Prostate gland (tissue), 2 donors: ENCODE measurements around the gene SLC16A8. TPM values are rescaled to one million over a fixed set of nuclear protein-coding genes. Genes with fewer than 3 reads are reported as not detected.
A peak's percentile ranks its signal among the peaks of the same experiment; 100 is the strongest.

ENCODE experiments used
- DNase-seq: peaks from one replicate; pipeline ENCODE4 v3.0.0-alpha.2; 2019; ENCODE audit warnings: low spot score
- H3K27ac ChIP-seq, 2 donors: fragments of 200-600 bp; sonication (generic); 2 replicates each; pipeline ENCODE4 v1.5.1; 2017 to 2019
- H3K27me3 ChIP-seq: fragments of 200-600 bp; sonication (generic); replicated peaks from 2 replicates; pipeline ENCODE4 v1.5.1; 2019; ENCODE audit not compliant: insufficient read depth
- H3K36me3 ChIP-seq, 2 donors: fragments of 200-600 bp; sonication (generic); 1 replicate in 1 of 2; 2 replicates in 1 of 2; pipeline versions ENCODE4 v1.5.1 to v1.8.1; 2017 to 2019
- H3K4me1 ChIP-seq: fragments of 200-600 bp; sonication (generic); replicated peaks from 2 replicates; pipeline ENCODE4 v1.5.1; 2019
- H3K4me3 ChIP-seq, 2 donors: fragments of 200-600 bp; sonication (generic); 2 replicates each; pipeline ENCODE4 v1.5.1; 2017 to 2019
- H3K9me3 ChIP-seq: fragments of 200-600 bp; sonication (generic); 2 replicates; pipeline ENCODE4 v1.5.1; 2017
- CTCF ChIP-seq, 4 experiments: fragments of 200-600 bp in 2 of 4; fragments of 450-650 bp in 2 of 4; sonication (generic) in 2 of 4; IDR thresholded peaks; 1 replicate in 3 of 4; 2 replicates in 1 of 4; pipeline ENCODE4 v1.5.1; 2016 to 2019; ENCODE audit warnings: antibody characterized with exemption in 4 of 4, mild to moderate bottlenecking in 2 of 4, moderate library complexity in 2 of 4
- POLR2A ChIP-seq: fragments of 450-650 bp; IDR thresholded peaks from one replicate; pipeline ENCODE4 v1.6.1; 2016; ENCODE audit warnings: antibody characterized with exemption, mild to moderate bottlenecking
- POLR2AphosphoS5 ChIP-seq: sonication (generic); formaldehyde crosslinking; IDR thresholded peaks from one replicate; pipeline ENCODE4 v1.6.1; 2017; ENCODE audit warnings: antibody characterized with exemption
- WGBS: methylation state at CpG from one replicate; pipeline ENCODE4 v1.1.5; 2018; 5-methylcytosine and 5-hydroxymethylcytosine counted together
- intact Hi-C: fragments of 100-400 bp; cut with DNase I; formaldehyde crosslinking; loops from one replicate; pipeline ENCODE4 v1.14.2; 2022
- total RNA-seq, 2 donors: library from RNA; depleted of rRNA; stranded (reverse); fragments of >200 nt; gene quantifications; one replicate each; pipeline ENCODE4 v1.1.0, GENCODE V29; 2016

SLC16A8 gene
- total RNA-seq, 2 donors from 2014 or later, result 0.28 to 0.59 TPM

- Histone ChIP-seq H3K4me3 (no peak overlapping the region), H3K27me3 (no peaks in the 10 kb centered on the region), H3K36me3 (no peaks in the 10 kb centered on the region), H3K9me3 (no peaks in the 10 kb centered on the region), H3K27ac (peak overlapping the region in 1 of 2 donors; percentile 35), H3K4me1 (peaks cover 16% of the 10 kb centered on the region)
- TF ChIP-seq POLR2AphosphoS5 (no peak), CTCF (IDR thresholded peaks at IDR 0.05) (no peak), POLR2A (no peak)
- 55% methylated on average over 16 of the region's 16 CpGs for WGBS
- intact Hi-C loops, result no loop called here
- no peak for DNase-seq
Observed at GRCh38 chr22:38030311-38031133, 53.5 kb downstream of the SLC16A8 start.

GRCh38 chr22:38029901-38030300, 54.1 kb downstream of the SLC16A8 start:
- peaks cover 15% of the 10 kb centered on the region for H3K4me1 ChIP-seq
- DNase-seq, result no peak
- H3K9me3 ChIP-seq, result no peaks in the 10 kb centered on the region
- H3K27me3 ChIP-seq, result no peaks in the 10 kb centered on the region
- 49% methylated on average over 5 of the region's 5 CpGs for WGBS
- H3K36me3 ChIP-seq, result no peaks in the 10 kb centered on the region
- no peak overlapping the region for H3K4me3 ChIP-seq
- TF ChIP-seq POLR2AphosphoS5, result no peak
- TF ChIP-seq POLR2A, result no peak
- no peak for TF ChIP-seq CTCF (IDR thresholded peaks at IDR 0.05)
- peak overlapping the region in 1 of 2 donors; percentile 35 for H3K27ac ChIP-seq
- intact Hi-C loops, result no loop called here

- Histone ChIP-seq H3K27ac (no peak overlapping the region), H3K27me3 (no peaks in the 10 kb centered on the region), H3K36me3 (no peaks in the 10 kb centered on the region), H3K4me1 (peaks cover 10% of the 10 kb centered on the region), H3K9me3 (no peaks in the 10 kb centered on the region), H3K4me3 (no peak overlapping the region)
- no peak for TF ChIP-seq POLR2A
- no peak for TF ChIP-seq CTCF (IDR thresholded peaks at IDR 0.05)
- TF ChIP-seq POLR2AphosphoS5, result no peak
- intact Hi-C loops, result no loop called here
- no peak for DNase-seq
Observed at GRCh38 chr22:38029370-38029769, 54.6 kb downstream of the SLC16A8 start.

- Histone ChIP-seq H3K9me3 (no peaks in the 10 kb centered on the region), H3K27ac (no peak overlapping the region), H3K27me3 (no peaks in the 10 kb centered on the region), H3K4me1 (peaks cover 4% of the 10 kb centered on the region), H3K4me3 (no peak overlapping the region), H3K36me3 (no peaks in the 10 kb centered on the region)
- TF ChIP-seq POLR2A (no peak), POLR2AphosphoS5 (no peak), CTCF (IDR thresholded peaks at IDR 0.05) (no peak)
- 92% methylated on average over 15 of the region's 15 CpGs for whole genome bisulfite sequencing
- intact Hi-C loops, result no loop called here
- no peak for DNase-seq
Observed at GRCh38 chr22:38028344-38029130, 55.4 kb downstream of the SLC16A8 start.

Other genes starting within 250 kb of the SLC16A8 start
- gene ANKRD54, start 239.8 kb downstream of the SLC16A8 start, total RNA-seq, result 10 to 100 TPM; 72.4 to 94.5 TPM
- 100 to 1,000 TPM; 385 to 501 TPM for gene EIF3L, start 234.8 kb downstream of the SLC16A8 start, total RNA-seq
- gene MICALL1, start 177.9 kb downstream of the SLC16A8 start, total RNA-seq, result 10 to 100 TPM; 42.8 to 62.8 TPM
- gene C22orf23, start 130.6 kb downstream of the SLC16A8 start, total RNA-seq, result 1 to 10 TPM in 1 of 2 donors, not detected in 1; 9.7 TPM
- 100 to 1,000 TPM in 1 of 2 donors, 10 to 100 TPM in 1; 63.1 to 157 TPM for gene POLR2F, start 130.5 kb downstream of the SLC16A8 start, total RNA-seq
- 1 to 10 TPM; 3.3 to 8.1 TPM for gene SOX10, start 99.6 kb downstream of the SLC16A8 start, total RNA-seq
- 100 to 1,000 TPM in 1 of 2 donors, 10 to 100 TPM in 1; 90.0 to 114 TPM for gene PICK1, start 26.8 kb downstream of the SLC16A8 start, total RNA-seq
- 1 to 10 TPM in 1 of 2 donors, under 1 TPM in 1; 0.14 to 5.5 TPM for gene BAIAP2L2, start 26.5 kb upstream of the SLC16A8 start, total RNA-seq
- gene PLA2G6, start 97.6 kb upstream of the SLC16A8 start, total RNA-seq, result 100 to 1,000 TPM in 1 of 2 donors, 10 to 100 TPM in 1; 61.5 to 138 TPM
- 10 to 100 TPM; 23.6 to 26.0 TPM for gene MAFF, start 117.8 kb upstream of the SLC16A8 start, total RNA-seq
- gene TMEM184B, start 188.8 kb upstream of the SLC16A8 start, total RNA-seq, result 100 to 1,000 TPM in 1 of 2 donors, 10 to 100 TPM in 1; 76.0 to 137 TPM
- gene CSNK1E, start 233.2 kb upstream of the SLC16A8 start, total RNA-seq, result 100 to 1,000 TPM in 1 of 2 donors, 10 to 100 TPM in 1; 82.8 to 190 TPM